OCI-LY7 (cell line): ENCODE results near the gene ZBED2.

Experiments used
- EZH2phosphoT487 ChIP-seq: fragments of 200-600 bp; sonication (generic); IDR thresholded peaks from 2 replicates; pipeline ENCODE4 v1.6.1; 2018; ENCODE audit warnings: low read depth, borderline replicate concordance, mild to moderate bottlenecking, mixed run types, antibody characterized with exemption, low read length, moderate library complexity, mixed read lengths
- TF ChIP-seq, protein P1 (sequence below): fragments of 200-600 bp; sonication (generic); conservative IDR thresholded peaks from 2 replicates; pipeline ENCODE4 v1.5.1; 2014; ENCODE audit warnings: mild to moderate bottlenecking, antibody characterized with exemption, low read length, moderate library complexity, mixed read lengths

DNA sequence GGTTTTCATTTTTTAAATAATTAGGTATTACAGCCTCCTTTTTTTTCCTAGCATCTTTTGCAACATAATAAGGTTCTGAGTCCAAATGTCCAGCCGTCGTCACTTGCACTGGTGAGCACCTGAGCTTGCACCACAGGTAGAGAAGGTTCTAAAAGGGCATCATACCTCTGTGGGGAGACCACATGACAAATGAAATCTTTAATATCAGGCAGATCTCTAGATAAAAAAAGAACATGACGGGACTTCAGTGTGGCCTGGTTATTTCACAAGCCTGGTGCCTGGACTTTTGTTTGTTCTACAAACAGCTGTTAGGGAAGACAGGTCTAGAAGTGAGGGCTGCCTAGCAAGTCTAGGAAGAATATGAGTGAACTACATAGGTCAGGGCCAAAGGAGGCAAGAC is 3.6 kb downstream of the ZBED2 start:
- no peak for TF ChIP-seq EZH2phosphoT487
- TF ChIP-seq, protein P1, sequence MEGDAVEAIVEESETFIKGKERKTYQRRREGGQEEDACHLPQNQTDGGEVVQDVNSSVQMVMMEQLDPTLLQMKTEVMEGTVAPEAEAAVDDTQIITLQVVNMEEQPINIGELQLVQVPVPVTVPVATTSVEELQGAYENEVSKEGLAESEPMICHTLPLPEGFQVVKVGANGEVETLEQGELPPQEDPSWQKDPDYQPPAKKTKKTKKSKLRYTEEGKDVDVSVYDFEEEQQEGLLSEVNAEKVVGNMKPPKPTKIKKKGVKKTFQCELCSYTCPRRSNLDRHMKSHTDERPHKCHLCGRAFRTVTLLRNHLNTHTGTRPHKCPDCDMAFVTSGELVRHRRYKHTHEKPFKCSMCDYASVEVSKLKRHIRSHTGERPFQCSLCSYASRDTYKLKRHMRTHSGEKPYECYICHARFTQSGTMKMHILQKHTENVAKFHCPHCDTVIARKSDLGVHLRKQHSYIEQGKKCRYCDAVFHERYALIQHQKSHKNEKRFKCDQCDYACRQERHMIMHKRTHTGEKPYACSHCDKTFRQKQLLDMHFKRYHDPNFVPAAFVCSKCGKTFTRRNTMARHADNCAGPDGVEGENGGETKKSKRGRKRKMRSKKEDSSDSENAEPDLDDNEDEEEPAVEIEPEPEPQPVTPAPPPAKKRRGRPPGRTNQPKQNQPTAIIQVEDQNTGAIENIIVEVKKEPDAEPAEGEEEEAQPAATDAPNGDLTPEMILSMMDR, result no peak
